Measurements from ENCODE around the gene HPSE2.

GRCh38 chr10:98610301-98610700 lies 625.4 kb downstream of the HPSE2 start:
- no peak for TF ChIP-seq POLR2A (IDR thresholded peaks at IDR 0.05; ENCODE audit: low read depth, low read length)
- TF ChIP-seq POLR2AphosphoS5 (IDR thresholded peaks at IDR 0.05; ENCODE audit: low read depth, low read length), result no peak
- no peak for TF ChIP-seq TAF1 (IDR thresholded peaks at IDR 0.05; ENCODE audit: borderline replicate concordance, low read depth, low read length)
